RWPE1 (cell line): ENCODE measurements around the gene MORN4.
A peak's percentile ranks its signal among the peaks of the same experiment; 100 is the strongest.

Source experiments
- CTCF ChIA-PET: fragments of 350-600 bp; sonication (Branson Sonifier 250); formaldehyde crosslinking; extraction: SDS; loops from one replicate; lab custom pipeline; 2021; lab: Yijun Ruan, JAX
- POLR2A ChIA-PET: fragments of 400-600 bp; formaldehyde crosslinking; extraction: SDS; loops from one replicate; lab custom pipeline; 2020; ENCODE audit warnings: antibody characterized with exemption; ENCODE audit not compliant: low non-redundant PET; lab: Yijun Ruan, JAX
- DNase-seq: peaks from one replicate; pipeline ENCODE4 v3.0.0; 2012; ENCODE audit warnings: low spot score
- H3K27ac ChIP-seq: fragments of 450-650 bp; 2 replicates; pipeline ENCODE4 v1.5.1; 2017
- CTCF ChIP-seq: fragments of 450-650 bp; conservative IDR thresholded peaks from 2 replicates; pipeline ENCODE4 v1.5.1; 2017; ENCODE audit warnings: low read depth, mild to moderate bottlenecking

Gene MORN4

DNA sequence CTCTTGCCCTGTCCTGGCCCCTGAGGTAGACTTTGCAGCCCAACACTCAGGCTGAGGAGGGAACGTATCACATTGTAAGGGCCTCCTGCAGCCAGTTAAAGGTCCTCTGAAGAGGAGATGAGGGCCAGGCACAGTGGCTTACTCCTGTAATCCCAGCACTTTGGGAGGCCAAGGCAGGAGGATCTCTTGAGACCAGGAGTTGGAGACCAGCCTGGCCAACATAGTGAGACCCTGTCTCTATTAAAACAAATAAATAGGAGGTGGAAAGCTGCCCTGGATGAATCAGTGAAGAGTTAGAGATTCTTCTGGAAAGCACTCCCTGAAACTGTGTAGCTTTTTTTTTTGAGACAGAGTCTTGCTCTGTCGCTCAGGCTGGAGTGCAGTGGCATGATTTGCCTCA, 46.1 kb downstream of the MORN4 start:
- H3K27ac ChIP-seq = no peak overlapping the region
- no peak for DNase-seq
- ChIA-PET CTCF (no interaction called here), POLR2A (no interaction called here)
- TF ChIP-seq CTCF = no peak

GRCh38 chr10:97585439-97585811, 47.9 kb downstream of the MORN4 start:
- no peak for DNase-seq
- peak overlapping the region; percentile 75 for H3K27ac ChIP-seq
- no peak for TF ChIP-seq CTCF
- POLR2A ChIA-PET = no interaction called here
- CTCF ChIA-PET = no interaction called here

DNA sequence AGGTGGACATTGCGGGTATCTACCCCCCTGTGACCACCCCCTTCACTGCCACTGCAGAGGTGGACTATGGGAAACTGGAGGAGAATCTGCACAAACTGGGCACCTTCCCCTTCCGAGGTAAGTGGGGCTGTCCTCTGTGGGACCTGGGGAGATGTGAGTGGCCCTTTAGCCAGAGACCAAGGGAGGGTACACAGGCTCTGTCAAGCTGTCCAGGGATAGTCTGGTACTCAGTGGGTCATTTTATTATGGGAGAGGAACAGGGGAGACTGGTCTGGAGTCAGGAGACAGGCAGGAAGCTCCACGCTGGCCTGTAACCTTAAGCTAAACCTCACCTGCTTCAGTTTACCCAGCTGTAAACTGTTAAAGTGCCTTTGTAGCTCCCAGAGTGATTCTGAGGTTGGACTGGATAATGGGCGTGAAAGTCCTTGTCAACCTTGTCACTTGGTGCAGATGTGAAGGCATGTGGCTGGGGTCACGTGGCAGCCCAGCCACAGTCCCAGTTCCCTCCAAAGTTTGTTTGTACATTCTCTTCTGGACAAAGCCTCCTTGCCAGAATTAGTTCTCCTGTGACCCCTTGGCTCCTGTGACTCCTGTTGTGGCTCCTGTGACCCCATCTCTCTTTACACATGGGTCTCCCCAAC, 48.4 kb downstream of the MORN4 start:
- DNase-seq = no peak
- H3K27ac ChIP-seq = peak overlapping the region; percentile 75
- ChIA-PET CTCF (interaction anchor here (0.6 to 0.7 kb wide), 2 partner anchors 12 to 1524 kb away, joined by 3 read pairs; no protein-coding TSS in a partner anchor), POLR2A (no interaction called here)
- TF ChIP-seq CTCF = no peak

DNA sequence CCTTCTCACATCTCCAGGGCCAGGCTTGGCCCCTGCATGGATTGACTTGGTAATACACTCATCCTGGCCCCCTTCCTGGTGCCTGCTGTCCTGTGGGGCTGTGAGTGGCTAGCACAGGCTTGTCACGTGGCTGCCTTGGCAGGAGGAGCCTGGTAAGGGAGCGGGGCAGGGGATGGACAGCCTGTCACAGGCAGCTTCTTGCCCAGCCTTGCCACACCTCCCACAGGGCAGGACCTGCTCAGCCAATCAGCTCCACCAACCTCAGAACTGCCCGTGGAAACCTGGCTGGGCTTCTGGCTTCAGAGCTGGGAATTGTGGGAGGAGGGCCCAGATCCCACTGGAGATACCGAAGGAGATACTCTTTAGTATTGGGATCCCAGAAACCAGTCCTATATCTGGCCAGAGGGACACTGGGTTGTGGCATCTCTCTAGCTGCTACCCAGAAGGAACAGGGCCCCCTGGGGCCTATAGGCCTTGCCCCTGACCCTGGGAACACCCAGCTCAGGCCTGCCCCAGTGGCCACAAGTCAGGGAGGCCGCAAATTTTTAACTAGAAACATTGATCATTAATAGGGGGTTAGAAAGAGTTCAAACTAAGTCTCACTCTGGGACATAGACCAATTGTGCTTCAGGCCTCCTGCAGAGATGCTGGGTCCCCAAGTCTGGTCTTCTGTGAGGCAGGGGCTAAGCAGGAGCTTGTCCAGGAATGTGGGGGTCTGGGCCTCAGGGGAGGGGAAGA, 49.1 kb downstream of the MORN4 start, which contains the start of gene HOGA1:
Gene HOGA1 (plus strand): TSS at position 330 of the 738 bp plus-strand sequence. CDS start 315 bp downstream, at position 645.
- no peak for TF ChIP-seq CTCF
- peak; percentile 95 for DNase-seq
- CTCF ChIA-PET = interaction anchor here (0.6 to 1.5 kb wide), 5 partner anchors 12 to 1523 kb away, joined by 3 to 5 read pairs (median 3); partner anchors contain the start of gene ANKRD2
- POLR2A ChIA-PET = interaction anchor here (0.6 to 0.9 kb wide), 3 partner anchors 14 to 87 kb away, joined by 3 read pairs; no protein-coding TSS in a partner anchor
- H3K27ac ChIP-seq = peak within 1 kb of the TSS; percentile 75

GRCh38 chr10:97583476-97583875, 49.8 kb downstream of the MORN4 start:
- DNase-seq = no peak
- ChIA-PET POLR2A (interaction anchor here (0.6 to 0.9 kb wide), 3 partner anchors 15 to 88 kb away, joined by 3 read pairs; no protein-coding TSS in a partner anchor), CTCF (interaction anchor here (0.5 to 1.5 kb wide), 4 partner anchors 11 to 208 kb away, joined by 3 to 5 read pairs (median 4); partner anchors contain the start of gene ANKRD2)
- TF ChIP-seq CTCF = no peak
- peak overlapping the region; percentile 75 for H3K27ac ChIP-seq

GRCh38 chr10:97582169-97582568, 51.1 kb downstream of the MORN4 start:
- DNase-seq = no peak
- CTCF ChIA-PET = no interaction called here
- H3K27ac ChIP-seq = 0 out of 2 replicates have a peak overlapping the region, but pooled peaks have one; percentile 18
- POLR2A ChIA-PET = no interaction called here
- TF ChIP-seq CTCF = no peak
